HepG2 (cell line): ENCODE results near the gene RHBDF2. TPM values are rescaled to one million over a fixed set of nuclear protein-coding genes. Genes with fewer than 3 reads are reported as not detected.

Experiments used
- ASH2L ChIP-seq: fragments of 300-600, 200-600 bp; sonication (generic); IDR thresholded peaks from 2 replicates; pipeline ENCODE4 v1.7.0; 2017; ENCODE audit warnings: low read depth, mild to moderate bottlenecking, moderate library complexity, mixed read lengths, low read length; ENCODE audit not compliant: insufficient read length
- FOXP1 ChIP-seq, 2 experiments: fragments of 450-650 bp in 1 of 2; IDR thresholded peaks; 2 replicates each; pipeline ENCODE4 v1.6.1; 2017 to 2018; ENCODE audit warnings: antibody characterized with exemption in 1 of 2
- GATAD1 ChIP-seq: IDR thresholded peaks from 2 replicates; pipeline ENCODE4 v1.6.1; 2016; ENCODE audit warnings: missing genetic modification reagents, missing compliant biosample characterization
- GLMP ChIP-seq: sonication (generic); formaldehyde crosslinking; IDR thresholded peaks from 2 replicates; pipeline ENCODE4 v1.9.0; 2021; ENCODE audit warnings: missing genetic modification reagents, mild to moderate bottlenecking, borderline replicate concordance
- HNRNPK ChIP-seq: fragments of 200-400 bp; formaldehyde crosslinking; IDR thresholded peaks from 2 replicates; pipeline ENCODE4 v1.6.1; 2018; ENCODE audit warnings: low read length, low read depth, moderate library complexity, mild to moderate bottlenecking; ENCODE audit not compliant: poor library complexity, severe bottlenecking
- PHF20 ChIP-seq: sonication (generic); formaldehyde crosslinking; IDR thresholded peaks from 2 replicates; pipeline ENCODE4 v1.5.0; 2020; ENCODE audit warnings: mild to moderate bottlenecking, missing genetic modification reagents
- RARA ChIP-seq: IDR thresholded peaks from 2 replicates; pipeline ENCODE4 v1.6.1; 2016; ENCODE audit warnings: missing genetic modification reagents, missing compliant biosample characterization
- RBM39 ChIP-seq: fragments of 200-400 bp; formaldehyde crosslinking; IDR thresholded peaks from one replicate; pipeline ENCODE4 v1.6.1; 2018; ENCODE audit warnings: antibody characterized with exemption, mild to moderate bottlenecking, low read depth, low read length; ENCODE audit not compliant: poor library complexity, severe bottlenecking
- ZBTB3 ChIP-seq: sonication (generic); formaldehyde crosslinking; IDR thresholded peaks from 2 replicates; pipeline ENCODE4 v1.4.0; 2020; ENCODE audit warnings: low read depth, mild to moderate bottlenecking, moderate library complexity, missing genetic modification reagents, borderline replicate concordance
- ZBTB4 ChIP-seq: sonication (generic); formaldehyde crosslinking; IDR thresholded peaks from 2 replicates; pipeline ENCODE4 v1.4.0; 2020; ENCODE audit warnings: missing genetic modification reagents, mild to moderate bottlenecking, borderline replicate concordance
- ZFP41 ChIP-seq: sonication (generic); formaldehyde crosslinking; IDR thresholded peaks from 2 replicates; pipeline ENCODE4 v1.4.0; 2020; ENCODE audit warnings: mild to moderate bottlenecking, missing genetic modification reagents, borderline replicate concordance
- ZMYM2 ChIP-seq: sonication (generic); formaldehyde crosslinking; IDR thresholded peaks from 2 replicates; pipeline ENCODE4 v1.8.0; 2022; ENCODE audit warnings: mild to moderate bottlenecking, missing genetic modification reagents
- ZNF33A ChIP-seq: sonication (generic); formaldehyde crosslinking; IDR thresholded peaks from 2 replicates; pipeline ENCODE4 v1.5.1; 2020; ENCODE audit warnings: missing genetic modification reagents, mild to moderate bottlenecking, moderate library complexity, borderline replicate concordance
- ZNF350 ChIP-seq: sonication (generic); formaldehyde crosslinking; IDR thresholded peaks from 2 replicates; pipeline ENCODE4 v1.4.0; 2020; ENCODE audit warnings: mild to moderate bottlenecking, low read depth, missing genetic modification reagents, borderline replicate concordance
- ZNF646 ChIP-seq: sonication (generic); formaldehyde crosslinking; IDR thresholded peaks from 2 replicates; pipeline ENCODE4 v1.9.0; 2021; ENCODE audit warnings: mild to moderate bottlenecking, missing genetic modification reagents
- ZSCAN12 ChIP-seq: sonication (generic); formaldehyde crosslinking; IDR thresholded peaks from 2 replicates; pipeline ENCODE4 v1.9.0; 2021; ENCODE audit warnings: mild to moderate bottlenecking, missing genetic modification reagents
- polyA plus RNA-seq, 8 experiments: library from polyadenylated mRNA; depleted of rRNA in 3 of 8; stranded (reverse) in 7 of 8; unstranded in 1 of 8; fragments of >200 nt; fragmentation: Illumina TruSeq in 4 of 8; extraction: Trizol in 4 of 8; gene quantifications; 2 replicates each; pipeline versions ENCODE4 v1.2.1 to v1.2.3, GENCODE V29; 2011 to 2016; ENCODE audit warnings: low read depth in 4 of 8, missing spikeins in 1 of 8, mixed read lengths in 1 of 8; ENCODE audit not compliant: insufficient read depth in 1 of 8
- total RNA-seq, 5 experiments: library from RNA; depleted of rRNA; stranded (reverse); fragments of >200 nt; fragmentation: Illumina TruSeq; extraction: Trizol; gene quantifications; 2 replicates each; pipeline ENCODE4 v1.2.3, GENCODE V29; 2016; ENCODE audit warnings: low read depth in 1 of 5

RHBDF2 gene
- total and polyA plus RNA-seq, 2 of the 13 experiments (the other 11 are each of a cell fraction or from before 2014, with no cell fraction given) = 7.8 to 24.2 TPM

GRCh38 chr17:76458580-76459490 lies 42.4 kb downstream of the RHBDF2 start (continued):
- TF ChIP-seq ZBTB4 (CRISPR knock-in tag) (no peak), GLMP (no peak), RARA (CRISPR knock-in tag) (no peak), GATAD1 (CRISPR knock-in tag) (no peak), ZMYM2 (CRISPR knock-in tag) (no peak), RBM39 (no peak), FOXP1 (IDR thresholded peaks at IDR 0.05) (no peak), FOXP1 (CRISPR knock-in tag; IDR thresholded peaks at IDR 0.05) (no peak), ZFP41 (CRISPR knock-in tag) (no peak), PHF20 (CRISPR knock-in tag) (no peak), ZNF350 (CRISPR knock-in tag) (no peak), ASH2L (no peak), HNRNPK (no peak), ZBTB3 (CRISPR knock-in tag) (no peak), ZNF646 (CRISPR knock-in tag) (no peak), ZSCAN12 (CRISPR knock-in tag) (no peak), ZNF33A (CRISPR knock-in tag) (no peak)
